Measurements from ENCODE around the gene C2CD2. TPM values are rescaled to one million over a fixed set of nuclear protein-coding genes. Genes with fewer than 3 reads are reported as not detected.

The C2CD2 gene
- total RNA-seq, 3 donors from 2014 or later = 9.4 to 29.1 (median 17.8) TPM

GRCh38 chr21:41923186-41923585, 30.6 kb downstream of the C2CD2 start:
- intact Hi-C loops (cut with DNase I, micrococcal nuclease) = no loop called here
- TF ChIP-seq CTCF (IDR thresholded peaks at IDR 0.05) = no peak
- Histone ChIP-seq H3K9me3 (no peaks in the 10 kb centered on the region), H3K36me3 (ENCODE audit: low read depth) (no peaks in the 10 kb centered on the region), H3K4me1 (ENCODE audit: low read depth) (peaks cover 20% of the 10 kb centered on the region), H3K4me3 (no peak overlapping the region)
- no peak for DNase-seq
- ATAC-seq = no peak

GRCh38 chr21:41921021-41921420, 32.8 kb downstream of the C2CD2 start:
- no peaks in the 10 kb centered on the region for H3K36me3 ChIP-seq (ENCODE audit: low read depth)
- intact Hi-C loops (cut with DNase I, micrococcal nuclease) = no loop called here
- H3K4me3 ChIP-seq = no peak overlapping the region
- H3K4me1 ChIP-seq (ENCODE audit: low read depth) = peaks cover 11% of the 10 kb centered on the region
- ATAC-seq (no peak), DNase-seq (no peak)
- TF ChIP-seq CTCF (IDR thresholded peaks at IDR 0.05) = no peak
- H3K9me3 ChIP-seq = no peaks in the 10 kb centered on the region

- Histone ChIP-seq H3K4me1 (ENCODE audit: low read depth) (peaks cover 6% of the 10 kb centered on the region), H3K4me3 (no peak overlapping the region), H3K36me3 (ENCODE audit: low read depth) (no peaks in the 10 kb centered on the region), H3K9me3 (no peaks in the 10 kb centered on the region)
- no peak for TF ChIP-seq CTCF (IDR thresholded peaks at IDR 0.05)
- DNase-seq = no peak
- no peak for ATAC-seq
- intact Hi-C loops (cut with DNase I, micrococcal nuclease) = no loop called here
Observed at GRCh38 chr21:41920476-41920875, 33.3 kb downstream of the C2CD2 start.

DNA sequence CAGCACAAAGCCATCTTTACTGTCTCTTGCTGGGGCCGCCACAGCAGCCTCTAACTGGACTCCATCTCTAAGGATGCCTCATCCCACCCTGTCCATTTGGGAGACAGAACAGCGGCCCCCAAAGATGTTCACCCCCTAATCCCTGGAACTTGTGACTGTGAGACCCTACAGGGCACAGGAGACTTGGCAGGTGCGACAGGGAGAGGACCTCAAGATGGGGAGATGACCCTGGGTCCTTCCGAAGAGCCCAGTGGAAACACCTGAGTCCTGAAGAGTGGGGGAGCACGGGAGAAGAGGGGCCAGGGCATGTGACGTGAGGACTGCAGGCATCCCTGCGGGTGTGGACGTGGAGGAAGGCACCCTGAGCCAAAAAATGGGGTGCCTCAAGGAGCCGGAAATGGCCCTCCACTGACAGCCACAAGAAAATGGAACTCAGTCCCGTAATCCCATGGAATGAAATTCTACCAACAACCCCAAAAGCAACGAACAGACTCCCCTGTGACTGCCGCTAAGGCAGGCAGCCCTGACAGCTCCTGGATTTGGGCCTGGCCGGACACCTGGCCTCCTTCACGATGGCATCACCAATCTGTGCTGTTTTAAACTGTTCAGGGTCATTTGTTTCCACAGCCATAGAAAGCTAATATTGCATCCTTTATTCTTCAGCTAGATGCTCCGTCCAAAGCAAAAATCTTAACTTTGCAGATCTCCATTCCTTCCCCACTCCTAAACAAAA, 34.0 kb downstream of the C2CD2 start:
- DNase-seq (no peak), ATAC-seq (no peak)
- no peaks in the 10 kb centered on the region for H3K36me3 ChIP-seq (ENCODE audit: low read depth)
- H3K4me1 ChIP-seq (ENCODE audit: low read depth) = peaks cover 4% of the 10 kb centered on the region
- intact Hi-C loops (cut with DNase I, micrococcal nuclease) = no loop called here
- no peak overlapping the region for H3K4me3 ChIP-seq
- no peaks in the 10 kb centered on the region for H3K9me3 ChIP-seq
- TF ChIP-seq CTCF (IDR thresholded peaks at IDR 0.05) = no peak

DNA sequence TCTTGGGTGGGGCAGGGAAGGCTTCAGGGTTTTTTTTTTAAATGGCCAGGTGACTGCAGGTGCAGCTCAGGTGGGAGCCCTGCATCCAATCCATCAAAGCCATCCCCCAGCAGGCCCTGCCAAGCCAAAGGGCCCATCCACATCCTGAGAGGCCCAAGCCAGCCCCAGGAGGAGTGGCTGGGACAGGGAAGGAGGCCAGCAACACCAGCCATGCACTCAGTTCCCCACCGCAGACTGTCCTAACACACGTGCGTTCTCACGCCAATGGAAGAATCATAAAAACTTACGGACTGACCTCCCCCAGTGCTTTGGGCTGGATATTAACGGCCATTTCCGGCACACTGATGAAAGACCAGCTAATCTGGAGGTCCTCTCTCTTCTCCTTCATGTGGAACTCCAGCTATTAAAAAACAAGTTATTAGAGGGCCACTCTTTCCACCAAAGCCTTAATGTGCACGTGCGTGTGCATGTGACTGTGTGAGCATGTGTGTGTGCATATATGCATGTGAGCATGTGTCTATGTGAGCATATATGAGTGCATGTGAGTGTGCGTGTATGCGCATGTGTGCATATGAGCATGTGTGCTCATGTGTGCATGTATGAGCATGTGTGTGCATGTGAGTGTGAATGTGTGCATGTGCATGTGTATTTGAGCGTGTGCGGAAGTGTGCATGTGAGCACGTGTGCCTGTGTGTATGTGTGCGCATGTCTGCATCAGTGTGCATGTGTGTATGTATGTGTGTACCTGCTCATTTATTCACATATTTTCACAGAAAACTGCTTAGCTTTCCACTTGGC, 35.1 kb downstream of the C2CD2 start:
- Histone ChIP-seq H3K36me3 (ENCODE audit: low read depth) (no peaks in the 10 kb centered on the region), H3K4me1 (ENCODE audit: low read depth) (peaks cover 4% of the 10 kb centered on the region), H3K9me3 (no peaks in the 10 kb centered on the region), H3K4me3 (no peak overlapping the region)
- DNase-seq (no peak), ATAC-seq (no peak)
- intact Hi-C loops (cut with DNase I, micrococcal nuclease) = no loop called here
- no peak for TF ChIP-seq CTCF (IDR thresholded peaks at IDR 0.05)

Data from mucosa of descending colon (tissue), 3 donors.